ENCODE data around the gene ZNF385D.

Gene ZNF385D

DNA sequence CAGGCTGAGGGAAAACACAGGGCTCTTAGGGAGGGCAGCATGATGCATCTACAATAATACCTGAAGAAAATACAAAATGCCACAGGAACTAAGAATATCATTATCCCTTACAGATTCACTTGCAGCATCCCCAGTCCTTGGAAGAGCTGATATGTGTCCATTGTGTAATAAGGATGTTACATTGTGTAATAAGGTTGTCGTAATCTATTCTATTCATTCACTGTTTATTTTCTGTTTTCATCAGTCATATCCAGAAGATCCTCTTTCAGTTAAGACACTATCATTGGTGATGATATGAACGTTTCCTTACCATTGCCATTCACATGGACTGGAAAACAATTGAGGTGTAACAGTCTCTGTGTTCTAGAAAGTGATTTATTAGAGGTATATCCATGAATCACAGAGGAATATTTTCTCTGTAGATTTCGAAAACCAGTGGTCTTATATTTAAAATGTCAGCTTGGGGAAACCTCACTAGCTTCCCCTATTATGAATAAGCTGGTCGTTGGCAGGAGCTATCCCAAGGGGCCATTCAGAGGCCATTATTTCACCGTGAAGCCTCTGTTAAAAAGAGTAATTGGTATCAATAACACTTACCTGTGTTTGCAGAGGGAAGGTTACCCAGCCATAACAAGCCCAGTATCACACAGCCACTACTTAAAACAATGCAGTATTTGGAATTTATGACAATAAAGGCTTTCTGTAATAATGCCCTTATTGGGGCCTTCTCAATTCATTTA, 241.1 kb downstream of the ZNF385D start:
- Histone ChIP-seq H2BK12ac (ENCODE audit: low read length) (no peak overlapping the region), H3K9ac (ENCODE audit: low read length) (no peak overlapping the region), H3K14ac (ENCODE audit: low read length) (no peak overlapping the region), H4K91ac (ENCODE audit: low read depth, low read length) (no peak overlapping the region), H3K27ac (ENCODE audit: low read depth, low read length) (no peak overlapping the region), H3K79me1 (ENCODE audit: low read length) (no peaks in the 10 kb centered on the region), H3K27me3 (ENCODE audit: insufficient read depth, low read length) (no peaks in the 10 kb centered on the region), H3K4me2 (ENCODE audit: low read length) (no peak overlapping the region), H2AK5ac (ENCODE audit: low read length) (no peak overlapping the region), H3K79me2 (ENCODE audit: control insufficient read depth, insufficient read depth, low read length, poor library complexity) (no peaks in the 10 kb centered on the region), H3K4ac (ENCODE audit: low read depth, low read length) (no peak overlapping the region), H3K4me3 (ENCODE audit: low read depth, low read length) (no peak overlapping the region), H4K12ac (ENCODE audit: low read depth, low read length) (no peak overlapping the region), H3K9me3 (ENCODE audit: insufficient read depth, low read depth, low read length) (no peaks in the 10 kb centered on the region), H2BK5ac (ENCODE audit: low read depth, low read length, poor library complexity) (no peak overlapping the region), H4K8ac (ENCODE audit: low read depth, low read length) (no peak overlapping the region), H3K18ac (ENCODE audit: low read length) (no peak overlapping the region), H3K23ac (ENCODE audit: low read length) (no peak overlapping the region), H3K36me3 (ENCODE audit: control insufficient read depth in 1 of 2, insufficient read depth in 2 of 2, low read length in 2 of 2) (no peaks in the 10 kb centered on the region), H2BK120ac (ENCODE audit: insufficient read depth, low read length, poor library complexity) (no peak overlapping the region), H2AFZ (ENCODE audit: insufficient read depth, low read length, poor library complexity) (no peak overlapping the region), H3K4me1 (ENCODE audit: control insufficient read depth in 1 of 2, insufficient read depth in 2 of 2, low read length in 2 of 2) (no peaks in the 10 kb centered on the region)
- no peak for DNase-seq
- WGBS (ENCODE audit: extremely low coverage, insufficient coverage, insufficient read length) = no CpG with 5 or more reads among the region's 5 CpGs

DNA sequence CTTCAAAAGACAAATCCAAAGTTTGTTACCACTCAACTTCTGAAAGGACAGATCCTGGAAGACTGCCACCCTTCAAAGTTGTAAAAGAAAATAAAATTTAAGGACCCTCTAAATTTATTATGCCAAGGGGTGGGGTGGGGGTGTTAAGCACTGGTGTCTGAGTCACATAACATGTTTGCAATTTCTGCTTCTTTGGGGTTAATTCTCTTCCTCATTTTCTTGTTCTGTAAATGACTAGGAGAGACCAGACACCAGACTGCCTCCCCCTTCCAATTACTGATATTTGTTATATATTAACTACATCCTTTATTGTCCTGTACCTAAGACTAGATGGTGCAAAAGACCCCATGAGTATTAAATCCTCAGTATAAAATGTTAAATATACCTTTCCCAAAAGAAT, 242.8 kb downstream of the ZNF385D start:
- Histone ChIP-seq H3K18ac (ENCODE audit: low read length) (no peak overlapping the region), H3K4me1 (ENCODE audit: control insufficient read depth in 1 of 2, insufficient read depth in 2 of 2, low read length in 2 of 2) (no peaks in the 10 kb centered on the region), H3K36me3 (ENCODE audit: control insufficient read depth in 1 of 2, insufficient read depth in 2 of 2, low read length in 2 of 2) (no peaks in the 10 kb centered on the region), H2AFZ (ENCODE audit: insufficient read depth, low read length, poor library complexity) (no peak overlapping the region), H4K91ac (ENCODE audit: low read depth, low read length) (no peak overlapping the region), H2AK5ac (ENCODE audit: low read length) (no peak overlapping the region), H2BK5ac (ENCODE audit: low read depth, low read length, poor library complexity) (no peak overlapping the region), H3K23ac (ENCODE audit: low read length) (no peak overlapping the region), H3K14ac (ENCODE audit: low read length) (no peak overlapping the region), H3K9ac (ENCODE audit: low read length) (no peak overlapping the region), H3K4me2 (ENCODE audit: low read length) (no peak overlapping the region), H3K27ac (ENCODE audit: low read depth, low read length) (no peak overlapping the region), H3K79me1 (ENCODE audit: low read length) (no peaks in the 10 kb centered on the region), H3K9me3 (ENCODE audit: insufficient read depth, low read depth, low read length) (no peaks in the 10 kb centered on the region), H3K79me2 (ENCODE audit: control insufficient read depth, insufficient read depth, low read length, poor library complexity) (no peaks in the 10 kb centered on the region), H2BK12ac (ENCODE audit: low read length) (no peak overlapping the region), H3K4ac (ENCODE audit: low read depth, low read length) (no peak overlapping the region), H3K4me3 (ENCODE audit: low read depth, low read length) (no peak overlapping the region), H4K12ac (ENCODE audit: low read depth, low read length) (no peak overlapping the region), H4K8ac (ENCODE audit: low read depth, low read length) (no peak overlapping the region), H2BK120ac (ENCODE audit: insufficient read depth, low read length, poor library complexity) (no peak overlapping the region), H3K27me3 (ENCODE audit: insufficient read depth, low read length) (no peaks in the 10 kb centered on the region)
- no peak for DNase-seq

DNA sequence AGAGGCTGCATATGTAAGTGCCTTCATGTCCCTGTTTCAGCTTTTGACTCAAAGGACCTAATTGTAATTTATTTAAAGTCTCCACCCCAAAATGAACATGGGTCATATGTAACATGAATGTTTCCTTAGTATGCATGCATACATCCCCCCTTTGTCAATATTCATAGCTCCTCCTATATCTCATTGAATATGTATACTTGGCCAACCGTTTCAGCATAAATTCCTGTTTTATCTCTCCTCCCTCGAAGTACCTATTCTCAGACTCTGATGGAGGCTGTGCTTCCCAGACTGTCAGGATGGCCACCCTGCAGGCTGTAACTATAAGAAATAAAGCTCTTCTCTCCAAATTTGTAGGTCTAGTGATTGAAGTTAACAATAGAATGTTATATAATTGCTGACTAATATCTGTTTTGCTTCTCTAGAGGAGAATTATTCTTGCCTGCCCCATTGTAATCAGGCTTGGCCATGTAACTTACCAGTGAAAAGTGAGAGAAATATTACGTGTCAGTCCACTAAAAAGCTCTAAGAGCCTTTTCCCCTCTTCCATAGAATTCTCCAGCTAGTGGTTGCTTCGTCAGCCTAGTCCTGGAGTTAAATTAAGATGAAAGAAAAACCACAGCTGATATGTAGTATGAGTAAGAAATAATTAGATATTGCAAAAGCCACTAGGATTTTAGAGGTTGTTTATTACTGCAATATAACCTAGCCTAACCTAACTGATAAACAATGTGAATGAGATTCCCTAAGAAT, 245.1 kb downstream of the ZNF385D start:
- no peak overlapping the region for H4K91ac ChIP-seq (ENCODE audit: low read depth, low read length)
- H3K9me3 ChIP-seq (ENCODE audit: insufficient read depth, low read depth, low read length) = no peaks in the 10 kb centered on the region
- H2BK12ac ChIP-seq (ENCODE audit: low read length) = no peak overlapping the region

DNA sequence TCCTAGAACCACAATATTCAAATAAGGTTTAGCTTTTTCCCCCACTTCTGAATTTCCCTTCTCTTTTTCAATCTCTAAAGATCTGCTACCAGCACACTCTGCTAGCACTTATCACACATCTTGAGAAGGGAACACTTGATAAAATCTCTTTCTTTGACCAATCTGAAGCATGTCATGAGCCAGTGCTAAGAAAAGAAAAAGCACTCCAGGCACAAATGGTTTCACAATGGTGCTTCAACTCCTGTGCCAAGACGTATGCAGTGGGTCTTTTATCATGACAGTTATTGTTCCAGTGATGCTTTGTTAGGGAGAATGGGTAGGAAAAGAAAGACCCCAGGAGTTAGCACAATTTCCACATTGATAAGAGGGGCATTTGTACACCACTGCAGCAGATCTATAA, 248.4 kb downstream of the ZNF385D start:
- H3K4me3 ChIP-seq (ENCODE audit: low read depth, low read length) = no peak overlapping the region
- H3K14ac ChIP-seq (ENCODE audit: low read length) = no peak overlapping the region
- H3K27me3 ChIP-seq (ENCODE audit: insufficient read depth, low read length) = no peaks in the 10 kb centered on the region
- peak; percentile 27 to 62 for DNase-seq
- H3K4ac ChIP-seq (ENCODE audit: low read depth, low read length) = no peak overlapping the region
- no peak overlapping the region for H4K8ac ChIP-seq (ENCODE audit: low read depth, low read length)
- H3K4me1 ChIP-seq (ENCODE audit: control insufficient read depth in 1 of 2, insufficient read depth in 2 of 2, low read length in 2 of 2) = no peaks in the 10 kb centered on the region
- H2AK5ac ChIP-seq (ENCODE audit: low read length) = no peak overlapping the region
- no peak overlapping the region for H4K12ac ChIP-seq (ENCODE audit: low read depth, low read length)
- H3K23ac ChIP-seq (ENCODE audit: low read length) = no peak overlapping the region
- H2BK5ac ChIP-seq (ENCODE audit: low read depth, low read length, poor library complexity) = no peak overlapping the region
- no peak overlapping the region for H3K27ac ChIP-seq (ENCODE audit: low read depth, low read length)
- H2BK120ac ChIP-seq (ENCODE audit: insufficient read depth, low read length, poor library complexity) = no peak overlapping the region
- no peaks in the 10 kb centered on the region for H3K9me3 ChIP-seq (ENCODE audit: insufficient read depth, low read depth, low read length)
- no peaks in the 10 kb centered on the region for H3K79me2 ChIP-seq (ENCODE audit: control insufficient read depth, insufficient read depth, low read length, poor library complexity)
- no peak overlapping the region for H3K9ac ChIP-seq (ENCODE audit: low read length)
- no peak overlapping the region for H2BK12ac ChIP-seq (ENCODE audit: low read length)
- no peak overlapping the region for H3K18ac ChIP-seq (ENCODE audit: low read length)
- no peak overlapping the region for H4K91ac ChIP-seq (ENCODE audit: low read depth, low read length)
- no peaks in the 10 kb centered on the region for H3K79me1 ChIP-seq (ENCODE audit: low read length)
- no peak overlapping the region for H2AFZ ChIP-seq (ENCODE audit: insufficient read depth, low read length, poor library complexity)
- no peak overlapping the region for H3K4me2 ChIP-seq (ENCODE audit: low read length)
- WGBS (ENCODE audit: extremely low coverage, insufficient coverage, insufficient read length) = no CpG with 5 or more reads among the region's 1 CpG
- H3K36me3 ChIP-seq (ENCODE audit: control insufficient read depth in 1 of 2, insufficient read depth in 2 of 2, low read length in 2 of 2) = no peaks in the 10 kb centered on the region

More for the DNA sequence above, 245.1 kb downstream of the ZNF385D start:
- Histone ChIP-seq H3K4ac (ENCODE audit: low read depth, low read length) (no peak overlapping the region), H2BK120ac (ENCODE audit: insufficient read depth, low read length, poor library complexity) (no peak overlapping the region), H4K8ac (ENCODE audit: low read depth, low read length) (no peak overlapping the region), H3K18ac (ENCODE audit: low read length) (no peak overlapping the region), H3K23ac (ENCODE audit: low read length) (no peak overlapping the region), H3K79me1 (ENCODE audit: low read length) (no peaks in the 10 kb centered on the region), H2AFZ (ENCODE audit: insufficient read depth, low read length, poor library complexity) (no peak overlapping the region), H3K27me3 (ENCODE audit: insufficient read depth, low read length) (no peaks in the 10 kb centered on the region), H3K4me3 (ENCODE audit: low read depth, low read length) (no peak overlapping the region), H3K27ac (ENCODE audit: low read depth, low read length) (no peak overlapping the region), H4K12ac (ENCODE audit: low read depth, low read length) (no peak overlapping the region), H2AK5ac (ENCODE audit: low read length) (no peak overlapping the region), H3K4me2 (ENCODE audit: low read length) (no peak overlapping the region), H3K14ac (ENCODE audit: low read length) (no peak overlapping the region), H3K79me2 (ENCODE audit: control insufficient read depth, insufficient read depth, low read length, poor library complexity) (no peaks in the 10 kb centered on the region), H3K4me1 (ENCODE audit: control insufficient read depth in 1 of 2, insufficient read depth in 2 of 2, low read length in 2 of 2) (no peaks in the 10 kb centered on the region), H2BK5ac (ENCODE audit: low read depth, low read length, poor library complexity) (no peak overlapping the region), H3K36me3 (ENCODE audit: control insufficient read depth in 1 of 2, insufficient read depth in 2 of 2, low read length in 2 of 2) (no peaks in the 10 kb centered on the region), H3K9ac (ENCODE audit: low read length) (no peak overlapping the region)
- DNase-seq = no peak
- WGBS (ENCODE audit: extremely low coverage, insufficient coverage, insufficient read length) = no CpG with 5 or more reads among the region's 4 CpGs
